Activated CD8-positive, alpha-beta memory T cell treated with anti-CD3 and anti-CD28 coated beads, Interleukin-2, amount 50 U/mL, for 48 hours (primary cell): ENCODE data around the gene DZIP1.

ENCODE experiments used
- DNase-seq: peaks from one replicate; pipeline ENCODE4 v3.0.0-alpha.2; 2020

Gene DZIP1

DNA sequence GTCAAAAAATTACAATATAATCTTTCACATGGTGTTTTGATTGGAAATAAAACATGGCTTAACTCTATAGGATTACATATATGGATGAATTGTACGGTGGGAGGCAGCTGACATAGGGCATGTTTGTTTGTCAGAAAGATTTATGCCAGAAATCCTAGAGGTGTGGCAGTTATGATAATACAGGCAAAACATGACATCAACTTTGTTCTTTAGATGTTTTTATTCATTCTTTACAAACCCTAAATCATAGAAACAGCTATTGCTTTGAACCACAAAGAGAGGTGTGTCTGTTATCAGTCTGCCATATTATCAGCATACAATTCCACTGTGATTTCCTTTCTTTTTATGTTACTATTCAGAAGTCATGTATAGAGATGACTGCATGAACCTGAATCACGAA lies 100.2 kb downstream of the DZIP1 start:
- DNase-seq = no peak

DNA sequence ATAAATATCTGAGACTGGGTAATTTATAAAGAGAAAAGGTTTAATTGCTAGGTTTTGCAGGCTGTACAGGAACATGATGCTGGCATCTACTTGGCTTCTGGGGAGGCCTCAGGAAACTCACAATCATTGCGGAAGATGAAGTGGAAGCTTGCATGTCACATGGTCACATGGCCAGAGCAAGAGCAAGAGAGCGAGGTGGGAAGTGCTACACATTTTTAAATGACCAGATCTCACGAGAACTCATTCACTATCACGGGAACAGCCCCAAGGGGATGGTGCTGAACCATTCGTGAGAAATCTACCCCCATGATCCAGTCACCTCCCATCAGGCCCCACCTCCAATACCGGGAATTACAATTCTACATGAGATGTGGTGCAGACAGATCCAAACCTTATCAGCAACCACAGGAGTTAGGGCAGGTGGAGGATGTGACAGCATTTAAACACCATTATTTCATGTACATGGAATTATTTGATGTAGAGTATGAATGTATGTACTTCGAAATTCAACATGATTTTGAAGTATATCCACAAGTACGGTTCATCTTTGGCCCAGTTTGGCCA lies 102.5 kb downstream of the DZIP1 start:
- DNase-seq = no peak

DNA sequence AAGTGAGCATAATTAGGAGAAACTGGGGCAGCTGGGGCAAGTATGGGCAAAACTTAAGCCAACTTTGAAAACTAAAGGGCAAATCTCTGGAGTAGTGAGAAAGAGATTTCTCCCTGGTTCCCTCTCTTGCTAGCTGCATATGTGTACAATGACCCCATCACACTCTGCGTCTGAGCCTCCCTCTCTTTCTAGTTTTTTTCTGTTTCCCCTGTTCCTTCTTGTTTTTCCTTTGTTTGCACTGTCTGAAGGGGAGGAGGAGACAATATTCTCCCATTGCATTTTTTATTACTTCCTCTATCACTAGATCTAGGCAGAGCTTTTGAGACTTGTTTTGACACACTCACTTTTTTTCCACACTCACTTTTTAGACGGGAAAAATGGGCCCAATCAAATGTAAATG lies 103.2 kb downstream of the DZIP1 start:
- DNase-seq = no peak

DNA sequence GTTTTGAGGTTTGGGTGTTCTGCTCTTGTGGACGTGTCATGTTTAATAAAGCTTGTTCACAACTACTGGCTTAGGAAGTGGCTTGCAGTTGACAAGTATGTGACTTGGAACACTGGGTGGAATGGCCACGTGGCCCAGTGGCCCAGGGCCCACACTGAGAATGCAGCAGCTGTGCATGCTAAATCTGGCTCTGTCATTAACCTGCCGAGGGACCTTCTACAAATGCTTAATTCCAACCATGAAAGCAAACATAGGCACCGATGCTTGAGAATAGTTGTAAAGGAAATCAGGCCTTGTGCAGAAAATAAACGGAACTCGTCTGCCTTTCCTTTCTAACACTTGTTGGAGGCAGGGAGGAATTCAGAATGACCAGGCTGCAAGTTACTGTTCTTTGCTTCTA lies 103.6 kb downstream of the DZIP1 start:
- no peak for DNase-seq

DNA sequence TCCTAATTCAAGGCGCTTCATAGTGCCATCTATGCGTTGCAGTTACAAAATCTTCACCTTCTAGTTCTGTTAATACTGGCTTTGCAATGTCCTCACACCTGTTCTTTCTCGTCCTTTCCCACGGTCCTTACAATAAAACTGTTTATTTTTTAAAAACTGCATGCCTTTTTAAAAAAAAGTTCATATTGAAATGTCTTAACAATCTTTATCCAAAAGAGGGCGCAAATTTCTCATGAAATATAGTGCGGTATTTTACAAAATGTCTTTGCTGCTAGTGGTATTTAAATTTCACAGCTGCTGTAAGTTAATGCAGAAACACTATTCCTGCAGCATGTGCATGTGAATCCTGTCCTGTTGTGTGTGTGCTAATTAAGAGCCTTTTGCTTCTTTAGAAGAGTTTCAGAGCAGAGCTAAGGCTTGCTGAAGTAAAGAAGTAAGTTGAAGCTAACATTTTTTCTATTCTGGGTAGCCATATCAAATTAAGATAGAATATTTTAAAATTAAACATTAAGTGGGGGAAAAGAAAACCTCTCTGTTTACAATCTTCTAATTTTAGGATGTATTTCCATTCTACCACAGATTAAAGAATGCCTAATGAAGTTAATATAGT lies 107.8 kb downstream of the DZIP1 start:
- DNase-seq = no peak

DNA sequence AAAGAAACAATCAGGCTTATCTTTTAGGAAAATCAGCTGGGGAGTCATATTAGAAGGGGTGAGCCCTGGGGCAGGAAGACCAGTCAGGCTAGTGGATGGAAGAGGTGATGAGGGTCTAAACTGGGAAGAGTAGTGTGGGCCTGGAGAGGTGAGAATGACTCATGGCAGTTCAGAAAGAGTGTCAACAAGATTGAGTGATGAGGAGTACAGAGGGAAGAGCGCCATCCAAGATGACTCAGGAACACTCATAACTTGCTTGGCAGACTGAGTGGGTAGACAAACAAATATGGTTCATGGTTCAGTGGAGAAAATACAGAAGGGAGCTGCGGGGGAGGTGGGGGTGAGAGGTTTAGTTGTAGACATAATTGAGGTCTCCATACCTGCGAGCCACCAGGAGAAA lies 109.3 kb downstream of the DZIP1 start:
- DNase-seq = no peak

DNA sequence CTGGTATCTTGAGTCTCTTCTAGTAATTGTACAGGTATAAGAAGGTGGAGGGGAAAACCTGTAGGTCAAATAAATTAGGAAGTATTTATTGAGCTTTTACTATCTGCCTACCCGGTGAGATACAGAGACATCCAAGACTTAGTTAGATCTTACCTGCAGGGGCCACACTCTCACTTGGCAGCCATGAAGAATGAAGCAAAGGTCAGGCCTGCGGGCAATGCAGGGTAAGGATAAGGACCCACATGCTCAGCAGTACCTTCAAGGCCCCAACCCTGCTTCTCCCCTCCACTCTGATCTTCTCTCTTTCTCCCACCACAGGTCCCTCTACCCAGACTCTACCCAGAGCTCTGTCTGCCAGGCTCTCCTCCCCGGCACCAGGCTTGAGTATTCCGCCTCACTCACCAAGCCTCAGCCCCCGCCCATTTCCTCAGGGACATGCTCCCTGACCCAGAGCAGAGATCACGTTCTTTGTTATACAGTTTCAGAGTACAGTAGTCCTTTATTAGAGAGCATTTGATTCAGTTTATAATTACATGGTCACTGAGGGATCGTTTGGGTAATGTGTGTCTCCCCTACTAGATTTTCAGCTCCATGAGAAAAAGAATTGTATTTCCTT lies 110.9 kb downstream of the DZIP1 start:
- DNase-seq = no peak

DNA sequence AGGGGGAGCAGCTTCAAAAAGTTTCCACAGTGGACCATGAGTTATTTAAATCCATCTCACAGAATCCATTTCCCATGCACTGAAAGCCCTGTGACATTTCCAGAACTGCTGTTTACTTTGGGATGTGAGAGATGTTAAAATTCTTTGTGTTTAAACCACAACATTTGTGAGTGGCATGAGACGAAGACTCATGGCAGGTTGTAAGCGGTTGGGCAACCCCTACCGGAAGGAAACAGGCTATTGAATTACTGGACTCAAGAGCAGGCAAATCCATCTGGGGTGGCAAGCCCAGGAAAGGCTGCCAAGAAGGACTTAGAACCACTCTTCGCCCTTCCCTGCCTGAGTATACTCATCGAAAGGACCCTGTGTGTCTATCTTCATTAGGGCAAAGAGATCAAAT lies 114.3 kb downstream of the DZIP1 start:
- no peak for DNase-seq
